AG10803 (cell line): ENCODE data around the gene N4BP2L2.
A peak's percentile ranks its signal among the peaks of the same experiment; 100 is the strongest.

Experiments
- DNase-seq: peaks from one replicate; pipeline ENCODE4 v3.0.0; 2010; ENCODE audit warnings: low read depth
- H3K4me3 ChIP-seq: 2 replicates; pipeline ENCODE4 v1.5.1; 2011; ENCODE audit warnings: mild to moderate bottlenecking, low read length, control low read depth
- CTCF ChIP-seq: conservative IDR thresholded peaks from 2 replicates; pipeline ENCODE4 v1.5.1; 2011; ENCODE audit warnings: mild to moderate bottlenecking, low read length, control low read depth, inconsistent platforms

N4BP2L2 gene

GRCh38 chr13:32538621-32539246, at the start of gene N4BP2L2:
Gene N4BP2L2 (minus strand): TSS chr13:32538795. CDS start chr13:32537027, 1,768 bp downstream.
- H3K4me3 ChIP-seq, result peak within 1 kb of the TSS; percentile 98
- peak; percentile 53 for TF ChIP-seq CTCF
- peak; percentile 98 for DNase-seq

- no peak for TF ChIP-seq CTCF
- DNase-seq, result peak; percentile 18
Measured at GRCh38 chr13:32587811-32588170, 49.2 kb upstream of the N4BP2L2 start.

GRCh38 chr13:32587011-32587810, 48.6 kb upstream of the N4BP2L2 start:
- TF ChIP-seq CTCF, result no peak
- H3K4me3 ChIP-seq, result peak overlapping the region; percentile 87
- peak; percentile 60 for DNase-seq

More at GRCh38 chr13:32587811-32588170, 49.2 kb upstream of the N4BP2L2 start:
- peak overlapping the region; percentile 87 for H3K4me3 ChIP-seq

GRCh38 chr13:32586080-32586900, 47.7 kb upstream of the N4BP2L2 start, which contains the start of gene PDS5B:
Gene PDS5B (plus strand): TSS chr13:32586452. CDS start chr13:32648773, 62,321 bp downstream.
- peak; percentile 95 for DNase-seq
- H3K4me3 ChIP-seq, result peak within 1 kb of the TSS; percentile 87
- TF ChIP-seq CTCF, result peak; percentile 46

GRCh38 chr13:32585550-32586079, 47.0 kb upstream of the N4BP2L2 start:
- TF ChIP-seq CTCF, result no peak
- DNase-seq, result peak; percentile 62
- peak overlapping the region; percentile 69 for H3K4me3 ChIP-seq

GRCh38 chr13:32582991-32583390, 44.4 kb upstream of the N4BP2L2 start:
- no peak for DNase-seq
- TF ChIP-seq CTCF, result no peak
- no peak overlapping the region for H3K4me3 ChIP-seq
